NCI-H146 treated with DMSO at 0.1 percent for 48 hours (cell line): ENCODE measurements around the gene GPN2.
"Not testable (repeated sequence)": the region's sequence is repeated elsewhere in the genome, so short reads cannot be mapped to it uniquely, and the experiment has no call there.

ENCODE experiments used
- DNase-seq: peaks from one replicate; lab custom pipeline; 2025; ENCODE audit not compliant: unreplicated experiment; lab: John Stamatoyannopoulos, UW

GPN2 gene

DNA sequence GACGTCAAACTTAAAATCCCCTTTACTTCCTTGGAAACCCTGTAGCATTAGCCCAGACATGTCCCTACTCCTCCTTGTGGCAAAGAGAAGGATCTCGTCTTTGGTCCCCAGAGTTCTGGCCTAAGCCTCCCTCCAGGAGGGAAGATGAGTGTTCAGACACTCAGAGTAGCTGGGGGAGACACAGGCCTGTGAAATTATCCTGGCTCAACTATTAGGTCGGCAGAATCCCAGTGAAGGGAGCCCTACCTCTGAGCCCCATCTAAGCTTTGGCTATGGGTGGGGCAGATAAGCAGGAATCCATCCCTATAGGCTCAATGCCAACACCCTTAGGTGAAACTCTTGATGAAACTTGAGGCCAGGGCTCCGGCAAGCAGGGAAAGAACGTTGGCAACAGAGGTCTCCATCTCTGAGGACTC, 28.8 kb downstream of the GPN2 start:
- no peak for DNase-seq

DNA sequence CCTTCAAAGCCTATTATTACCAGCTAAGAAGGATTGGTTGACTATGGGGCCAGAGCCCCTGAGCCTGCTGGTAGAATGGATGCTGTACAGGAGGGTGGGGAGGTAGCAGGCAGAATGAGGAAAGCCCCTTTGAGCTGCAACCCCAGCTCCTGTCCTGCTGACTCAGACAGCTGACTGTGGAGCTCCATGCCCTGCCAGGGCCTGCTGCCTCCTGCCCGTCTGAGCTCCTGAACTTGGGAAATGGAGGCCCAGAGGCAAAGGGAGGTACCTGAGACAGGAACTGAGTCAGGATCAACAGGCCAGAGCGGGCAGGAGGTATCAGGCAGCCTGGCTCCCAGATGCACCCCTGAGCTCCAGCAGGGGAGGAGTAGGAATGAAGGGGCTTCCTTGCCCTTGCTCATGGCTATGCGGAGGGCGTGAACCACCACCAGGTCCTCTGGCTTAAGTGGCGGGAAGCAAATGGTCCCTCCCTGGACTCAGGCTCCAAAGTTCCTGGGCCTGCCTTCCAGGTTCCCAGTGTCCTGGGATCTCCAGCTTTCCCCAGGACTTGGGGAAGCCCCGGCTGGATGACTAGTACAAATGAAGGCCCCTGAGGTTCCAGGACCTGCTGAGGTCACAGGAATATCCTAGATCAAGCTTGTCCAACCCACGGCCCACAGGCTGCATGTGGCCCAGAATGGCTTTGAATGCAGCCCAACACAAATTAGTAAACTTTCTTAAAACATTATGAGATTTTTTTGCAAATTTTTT, 31.0 kb downstream of the GPN2 start:
- DNase-seq, result no peak

- DNase-seq, result no peak
These were observed 31.9 kb downstream of the GPN2 start for GRCh38 chr1:26858160-26858559.

GRCh38 chr1:26857473-26858060, 32.5 kb downstream of the GPN2 start:
- DNase-seq, result no peak

DNA sequence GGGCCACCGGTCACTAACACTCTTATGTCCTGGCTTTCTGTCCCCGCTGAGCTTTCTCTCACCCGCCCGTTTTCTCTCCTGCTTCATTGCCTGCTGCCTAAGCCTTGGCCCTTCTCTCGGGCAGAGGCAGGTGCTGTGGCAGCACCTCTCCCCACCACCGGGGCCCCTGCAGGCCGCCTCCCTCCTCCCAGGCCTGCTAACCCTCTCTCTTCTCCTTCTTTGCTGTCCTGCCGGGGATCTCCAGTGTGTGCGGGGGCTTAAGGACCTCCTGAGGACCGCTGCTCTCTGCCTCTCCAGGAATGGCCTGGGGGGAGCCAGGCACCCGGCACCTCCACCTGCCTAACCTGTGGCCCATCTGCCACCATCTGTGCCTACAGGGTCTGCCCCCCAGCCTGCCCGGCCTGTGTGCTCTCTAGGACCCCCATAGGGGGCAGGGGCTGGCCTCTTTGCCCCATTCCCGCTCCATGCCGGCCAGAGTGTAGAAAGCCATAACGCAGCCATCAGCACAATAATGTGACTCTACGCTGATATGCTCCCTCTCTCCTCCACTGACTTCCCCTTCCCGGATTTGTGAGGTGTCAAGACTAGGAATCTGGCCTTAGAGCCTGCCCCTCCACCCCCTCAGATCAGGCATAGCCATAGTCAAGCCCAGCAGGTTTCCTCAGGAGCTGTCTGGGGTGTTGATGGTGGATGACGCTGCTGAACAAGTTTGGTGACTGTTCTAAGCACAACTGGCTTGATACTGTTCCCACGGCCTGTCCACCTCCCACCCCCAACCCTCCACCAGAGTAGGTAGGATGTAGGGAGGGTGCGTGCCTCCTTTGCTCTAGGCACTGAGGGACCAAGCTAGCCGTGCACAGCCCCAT, 33.2 kb downstream of the GPN2 start:
- DNase-seq, result no peak

GRCh38 chr1:26856181-26856580, 33.9 kb downstream of the GPN2 start:
- no peak for DNase-seq

DNA sequence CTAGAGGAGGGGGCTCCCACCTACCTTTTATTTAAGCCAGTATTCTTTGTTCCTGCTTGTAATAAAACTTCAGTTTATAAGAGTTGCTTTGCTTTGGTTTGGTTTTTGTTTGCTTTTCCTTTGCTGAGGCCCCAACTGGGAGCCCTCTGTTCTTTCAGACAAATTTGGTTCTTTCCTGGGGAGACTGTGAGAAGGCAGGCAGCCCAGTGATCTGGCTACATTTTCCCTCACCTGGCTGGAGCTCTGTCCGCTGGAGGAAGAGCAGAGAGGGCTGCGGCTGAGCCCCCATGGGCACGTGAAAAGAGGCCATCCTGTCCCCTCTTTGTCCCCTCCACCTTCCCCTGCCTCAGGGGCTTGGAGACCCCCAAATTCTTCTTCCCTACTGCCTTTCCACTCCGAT, 34.4 kb downstream of the GPN2 start:
- DNase-seq, result no peak

DNA sequence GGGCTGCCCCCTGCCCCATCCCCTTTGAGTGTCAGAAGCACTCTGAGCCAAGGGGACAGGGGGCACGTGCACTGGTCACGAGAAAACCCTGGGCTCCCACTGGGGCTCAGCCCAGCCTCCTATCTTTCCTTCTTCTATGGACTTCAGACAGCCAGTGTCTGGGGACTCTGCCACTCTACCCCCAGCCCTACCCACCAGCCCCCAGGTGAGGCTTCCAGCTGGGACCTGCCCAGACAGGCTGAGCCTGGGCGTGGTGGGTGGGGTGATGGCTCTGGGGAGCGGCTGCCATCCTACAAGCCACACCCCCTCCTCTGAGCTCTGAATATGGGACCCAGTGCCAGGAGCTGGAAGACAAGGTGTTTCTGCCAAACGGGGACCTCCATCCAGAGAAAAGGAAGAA, 35.2 kb downstream of the GPN2 start:
- no peak for DNase-seq

GRCh38 chr1:26853600-26853999, 36.5 kb downstream of the GPN2 start:
- no peak for DNase-seq

DNA sequence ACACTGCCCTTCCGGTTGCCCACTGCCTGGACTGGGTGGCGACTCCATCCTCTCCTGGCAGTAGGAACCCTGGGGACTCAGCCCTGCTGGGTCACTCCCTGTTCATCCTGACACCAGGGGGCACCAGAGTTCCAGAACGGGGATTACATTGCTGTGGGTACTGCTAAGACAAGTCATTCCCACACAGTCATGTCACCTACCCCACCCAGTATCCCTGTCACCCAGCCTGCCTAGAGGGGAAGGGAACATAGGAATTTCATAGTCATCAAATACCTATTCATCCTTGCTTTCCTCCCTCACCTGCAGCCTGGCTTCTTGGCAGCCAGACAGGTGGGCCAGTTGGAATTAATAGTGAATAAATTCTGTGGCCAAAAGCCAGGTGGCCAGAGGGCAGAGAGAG, 36.9 kb downstream of the GPN2 start:
- no peak for DNase-seq

DNA sequence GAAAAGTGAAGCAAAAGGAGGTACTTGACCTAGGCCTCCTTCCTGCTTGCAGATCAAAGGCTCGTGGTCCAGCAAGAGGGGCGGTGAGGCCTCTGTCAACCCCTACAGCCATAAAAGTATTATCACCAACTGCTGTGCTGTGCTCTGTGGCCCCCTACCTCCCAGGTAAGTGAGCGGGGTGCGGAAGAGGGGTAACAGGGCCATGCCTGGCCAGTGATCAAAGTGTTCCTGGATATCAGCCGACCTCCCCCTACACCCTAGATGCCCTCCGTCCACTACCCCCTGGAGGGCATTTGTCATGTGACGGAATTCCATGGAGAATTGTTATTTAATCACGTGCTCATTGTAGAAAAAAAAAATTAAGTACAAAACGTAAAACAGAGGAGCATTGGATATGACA, 37.4 kb downstream of the GPN2 start:
- DNase-seq, result no peak

GRCh38 chr1:26851106-26851684, 38.9 kb downstream of the GPN2 start:
- DNase-seq, result no peak

DNA sequence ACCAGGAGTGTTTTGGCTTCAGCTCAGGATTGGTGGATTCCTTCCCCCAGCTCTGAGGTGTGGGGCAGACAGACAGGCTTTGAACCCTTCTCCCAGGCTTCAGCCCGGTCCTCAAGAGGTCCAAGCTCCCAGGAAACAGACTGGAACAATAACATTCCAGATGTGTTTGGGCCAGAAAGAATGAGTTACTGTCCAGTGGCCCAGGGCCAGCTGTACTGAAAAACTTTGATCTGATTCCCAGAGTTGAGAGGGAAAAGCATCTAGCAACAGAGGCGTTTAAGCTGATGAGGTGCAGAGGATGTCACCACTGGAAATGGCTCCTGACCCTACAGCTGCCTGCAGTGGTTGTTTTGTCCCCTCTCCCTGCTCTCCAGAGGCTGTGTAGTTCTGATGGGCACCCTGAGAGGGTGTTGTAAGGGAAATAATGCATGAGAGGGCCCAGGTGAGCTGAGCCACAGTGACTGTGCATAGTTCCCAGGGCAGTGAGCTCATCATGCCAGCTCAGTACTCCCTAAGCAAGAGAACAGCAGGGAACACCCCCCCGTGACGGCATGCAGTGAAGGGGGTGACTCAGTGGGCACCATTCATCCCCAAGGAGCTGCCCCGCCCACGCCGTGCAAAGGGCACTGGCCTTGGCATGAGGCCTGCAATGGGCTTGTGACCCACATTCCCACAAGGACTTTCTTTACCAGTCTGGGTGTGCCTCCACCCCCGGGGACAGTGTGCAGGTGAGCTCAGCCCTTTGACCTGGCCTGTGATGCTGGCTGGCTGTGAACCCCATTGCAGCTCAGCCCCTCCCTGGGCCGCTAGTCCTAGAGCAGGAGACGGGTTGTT, 40.9 kb downstream of the GPN2 start:
- DNase-seq, result no peak

DNA sequence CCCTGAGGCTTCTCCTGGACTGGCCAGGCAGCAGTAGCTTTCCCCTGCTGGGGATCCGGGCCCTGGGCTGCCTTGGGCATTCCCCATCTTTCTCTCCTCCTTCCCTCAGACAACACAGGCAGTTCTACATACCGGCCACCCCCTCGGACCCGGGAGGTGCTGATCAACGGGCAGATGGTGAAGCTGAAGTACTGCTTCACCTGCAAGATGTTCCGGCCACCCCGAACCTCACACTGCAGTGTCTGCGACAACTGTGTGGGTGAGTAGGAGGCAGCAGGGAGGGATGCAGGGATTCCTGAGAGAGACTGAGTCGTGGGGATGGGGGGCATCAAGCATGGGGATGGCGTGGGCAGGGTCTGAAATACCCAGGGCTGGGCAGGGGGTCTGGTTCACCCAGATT, 41.6 kb downstream of the GPN2 start:
- no peak for DNase-seq

DNA sequence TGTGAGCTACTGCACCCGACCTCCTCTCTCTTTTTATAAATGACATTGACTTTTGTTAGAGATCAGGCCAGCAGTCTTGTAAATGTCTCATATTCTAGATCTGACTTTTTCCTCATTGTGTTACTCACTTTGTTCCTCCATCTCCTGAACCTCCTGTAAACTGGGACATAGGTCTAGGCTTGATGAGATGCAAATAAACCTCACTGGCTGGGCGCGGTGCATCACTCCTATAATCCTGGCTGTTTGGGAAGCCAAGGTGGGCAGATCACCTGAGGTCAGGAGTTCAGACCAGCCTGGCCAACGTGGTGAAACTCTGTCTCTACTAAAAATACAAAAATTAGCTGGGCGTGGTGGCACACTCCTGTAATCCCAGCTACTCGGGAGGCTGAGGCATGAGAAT, 42.3 kb downstream of the GPN2 start:
- not testable (repeated sequence) for DNase-seq

DNA sequence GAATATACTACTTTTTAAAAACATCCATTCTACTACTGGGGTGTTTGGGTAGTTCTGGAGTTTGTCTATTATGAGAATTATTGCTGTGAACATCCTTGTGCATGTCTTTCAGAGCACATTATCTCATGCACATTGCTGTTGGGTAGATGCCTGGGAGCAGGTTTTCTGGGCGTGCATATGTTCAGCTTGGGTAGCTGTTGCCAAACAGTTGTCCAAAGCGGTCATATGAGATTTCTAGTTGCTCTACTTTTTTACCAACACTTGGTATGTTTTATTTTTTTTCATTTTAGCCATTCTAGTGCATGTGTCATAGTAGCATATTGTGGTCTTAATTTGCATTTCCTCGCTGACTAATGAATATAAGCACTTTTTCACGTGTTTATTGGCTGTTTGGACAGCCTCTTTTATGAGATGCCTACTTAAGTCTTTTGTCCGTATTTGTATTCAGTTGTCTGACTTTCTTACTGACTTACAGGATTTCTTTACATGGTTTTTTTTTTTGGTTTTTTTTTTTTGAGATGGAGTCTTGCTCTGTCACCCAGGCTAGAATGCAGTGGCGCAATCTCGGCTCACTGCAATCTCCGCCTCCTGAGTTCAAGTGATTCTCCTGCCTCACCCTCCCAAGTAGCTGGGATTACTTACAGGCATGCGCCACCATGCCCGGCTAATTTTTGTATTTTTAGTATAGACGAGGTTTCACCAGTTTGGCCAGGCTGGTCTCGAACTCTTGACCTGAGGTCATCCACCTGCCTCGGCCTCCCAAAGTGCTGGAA, 45.5 kb downstream of the GPN2 start:
- DNase-seq, result no peak

- DNase-seq, result no peak
These were observed 50.3 kb downstream of the GPN2 start for GRCh38 chr1:26839779-26840178.

DNA sequence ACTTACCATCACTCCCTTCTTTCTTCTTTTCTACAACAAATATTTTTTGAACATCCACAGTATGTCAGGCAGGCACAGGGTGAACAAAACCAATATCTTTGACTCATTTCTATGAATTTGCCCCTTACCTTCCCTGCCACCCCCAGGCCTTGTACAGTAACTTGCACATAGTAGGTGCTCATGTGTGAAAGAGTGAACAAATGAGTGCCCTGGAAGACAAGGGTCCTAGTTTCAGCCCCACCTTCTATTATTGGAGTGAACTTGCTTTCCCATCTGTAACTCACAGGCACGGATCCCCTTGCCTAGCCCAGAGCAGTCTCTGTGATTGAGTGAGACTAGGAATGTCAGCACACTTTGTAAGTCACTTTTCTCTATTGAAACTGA, 50.8 kb downstream of the GPN2 start:
- no peak for DNase-seq

DNA sequence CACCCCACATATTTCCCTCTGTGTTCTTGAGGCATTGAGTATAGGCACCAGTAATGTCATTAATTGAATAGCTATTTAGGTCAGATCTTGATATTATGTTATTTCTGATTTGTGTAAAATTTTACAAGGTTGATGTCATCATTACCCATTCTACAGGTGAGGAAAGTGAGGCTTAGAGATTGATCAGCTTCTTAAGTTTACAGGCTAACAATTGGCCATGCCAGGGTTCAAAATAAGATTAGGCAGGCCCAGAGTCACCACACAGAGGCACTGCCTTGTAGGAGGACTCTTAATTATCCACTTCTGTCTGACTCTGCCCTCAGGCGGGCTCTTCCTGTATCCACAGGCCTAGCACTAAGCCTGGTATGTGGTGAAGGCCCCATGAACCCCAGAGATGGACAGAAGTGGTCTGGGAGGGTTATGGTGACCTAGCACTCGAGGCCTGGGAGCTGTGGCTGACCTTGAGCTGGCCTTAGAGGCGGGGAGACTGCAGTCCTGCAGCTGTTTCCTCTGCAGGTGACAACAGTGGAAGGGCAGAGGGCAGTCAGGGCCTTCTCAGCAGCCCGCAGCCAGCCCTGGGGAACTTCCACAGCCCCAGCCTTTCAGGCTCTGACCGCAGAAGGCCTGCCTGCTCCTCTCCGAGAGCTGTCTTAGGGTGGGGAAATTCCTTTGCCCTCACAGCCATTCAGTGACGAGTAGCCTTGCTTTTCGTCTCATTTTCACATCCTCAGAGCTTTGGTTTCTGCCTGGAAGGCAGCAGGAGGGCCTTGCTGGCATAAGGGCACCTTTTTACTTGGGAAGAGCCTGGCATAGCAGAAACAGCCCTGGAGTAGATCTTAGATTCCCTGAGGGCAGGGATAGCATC, 51.4 kb downstream of the GPN2 start:
- DNase-seq, result no peak
